ENCODE data around the gene PJVK.
A peak's percentile ranks its signal among the peaks of the same experiment; 100 is the strongest.

Gene PJVK

DNA sequence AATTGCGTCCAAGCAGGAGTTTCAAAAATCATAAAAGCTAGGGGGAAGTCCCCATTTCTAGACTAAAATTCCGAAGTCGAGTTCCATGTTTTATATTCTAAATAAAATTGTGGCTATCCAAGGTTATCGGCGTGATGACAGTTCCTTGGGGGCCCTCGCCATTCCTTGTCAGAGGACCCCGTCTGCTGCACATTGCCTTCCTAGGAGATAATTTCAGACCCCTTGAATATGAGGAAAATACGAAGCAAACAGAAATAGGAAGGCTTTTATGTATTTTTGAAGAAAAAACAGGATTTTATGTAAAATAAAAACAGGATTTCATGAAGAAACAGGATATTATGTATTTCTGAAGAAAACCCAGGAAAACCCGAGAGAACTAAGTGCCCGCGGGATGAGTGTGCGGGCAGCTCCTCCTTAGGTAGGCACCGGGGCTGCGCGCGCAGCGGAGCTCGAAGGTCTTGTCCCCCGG is 28.6 kb downstream of the PJVK start:
- TF ChIP-seq, protein P1, sequence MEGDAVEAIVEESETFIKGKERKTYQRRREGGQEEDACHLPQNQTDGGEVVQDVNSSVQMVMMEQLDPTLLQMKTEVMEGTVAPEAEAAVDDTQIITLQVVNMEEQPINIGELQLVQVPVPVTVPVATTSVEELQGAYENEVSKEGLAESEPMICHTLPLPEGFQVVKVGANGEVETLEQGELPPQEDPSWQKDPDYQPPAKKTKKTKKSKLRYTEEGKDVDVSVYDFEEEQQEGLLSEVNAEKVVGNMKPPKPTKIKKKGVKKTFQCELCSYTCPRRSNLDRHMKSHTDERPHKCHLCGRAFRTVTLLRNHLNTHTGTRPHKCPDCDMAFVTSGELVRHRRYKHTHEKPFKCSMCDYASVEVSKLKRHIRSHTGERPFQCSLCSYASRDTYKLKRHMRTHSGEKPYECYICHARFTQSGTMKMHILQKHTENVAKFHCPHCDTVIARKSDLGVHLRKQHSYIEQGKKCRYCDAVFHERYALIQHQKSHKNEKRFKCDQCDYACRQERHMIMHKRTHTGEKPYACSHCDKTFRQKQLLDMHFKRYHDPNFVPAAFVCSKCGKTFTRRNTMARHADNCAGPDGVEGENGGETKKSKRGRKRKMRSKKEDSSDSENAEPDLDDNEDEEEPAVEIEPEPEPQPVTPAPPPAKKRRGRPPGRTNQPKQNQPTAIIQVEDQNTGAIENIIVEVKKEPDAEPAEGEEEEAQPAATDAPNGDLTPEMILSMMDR (IDR thresholded peaks at IDR 0.05; ENCODE audit: borderline replicate concordance, insufficient read depth, low read depth, low read length) = no peak
- H3K4me3 ChIP-seq (ENCODE audit: low read depth, low read length) = peak overlapping the region; percentile 71

DNA sequence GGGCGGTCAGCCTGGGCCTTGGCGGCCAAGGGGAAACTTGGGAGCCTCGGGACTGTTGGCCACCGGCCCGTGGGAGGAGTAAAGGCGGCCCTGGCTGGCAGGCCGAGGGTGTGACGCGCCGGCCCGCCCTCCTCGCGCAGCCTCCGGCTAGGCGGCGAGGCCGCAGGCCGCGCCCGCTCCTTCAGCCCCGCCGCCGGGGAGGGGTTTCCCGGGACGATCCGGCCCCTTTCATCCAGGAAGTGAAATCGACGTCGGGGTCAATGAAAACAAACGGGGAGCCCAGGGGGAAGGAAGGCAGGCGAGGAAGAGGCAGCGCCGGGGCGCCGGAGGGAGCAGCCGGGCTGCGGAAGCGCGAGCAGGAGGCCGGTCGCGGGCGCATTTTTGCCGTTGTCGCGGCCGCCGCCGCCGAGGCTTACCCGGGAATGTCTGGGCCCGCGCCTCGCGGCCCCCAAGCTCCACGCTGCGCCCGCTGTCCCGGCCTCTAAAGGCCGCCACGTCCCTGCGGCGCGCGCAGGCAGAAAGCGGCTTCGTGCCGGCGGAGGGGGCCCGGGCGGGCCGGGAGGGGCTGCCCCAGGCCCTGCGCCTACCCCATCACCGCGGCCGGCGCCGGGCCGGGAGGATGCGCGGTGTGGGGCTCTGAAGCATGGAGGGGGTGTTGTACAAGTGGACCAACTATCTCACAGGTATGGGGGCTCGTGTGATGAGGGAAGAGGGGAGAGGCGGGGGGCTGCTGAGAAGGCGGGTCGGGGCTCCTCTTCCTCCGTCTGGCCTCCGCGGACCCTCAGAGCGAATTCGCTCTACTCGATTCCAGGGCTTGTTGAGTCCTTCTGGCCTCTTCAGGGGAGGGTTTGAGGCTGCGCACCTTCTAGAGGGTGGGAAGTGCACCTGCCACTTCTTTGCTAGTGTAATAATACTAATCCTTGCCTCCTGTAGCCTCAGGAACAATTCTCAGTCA is 29.3 kb downstream of the PJVK start, which contains the start of gene PLEKHA3:
Gene PLEKHA3 (plus strand): TSS at position 231 of the 955 bp plus-strand sequence. CDS start 413 bp downstream, at position 644.
- TF ChIP-seq, protein P1 (IDR thresholded peaks at IDR 0.05; ENCODE audit: borderline replicate concordance, insufficient read depth, low read depth, low read length) = no peak
- peak within 1 kb of the TSS; percentile 71 for H3K4me3 ChIP-seq (ENCODE audit: low read depth, low read length)

DNA sequence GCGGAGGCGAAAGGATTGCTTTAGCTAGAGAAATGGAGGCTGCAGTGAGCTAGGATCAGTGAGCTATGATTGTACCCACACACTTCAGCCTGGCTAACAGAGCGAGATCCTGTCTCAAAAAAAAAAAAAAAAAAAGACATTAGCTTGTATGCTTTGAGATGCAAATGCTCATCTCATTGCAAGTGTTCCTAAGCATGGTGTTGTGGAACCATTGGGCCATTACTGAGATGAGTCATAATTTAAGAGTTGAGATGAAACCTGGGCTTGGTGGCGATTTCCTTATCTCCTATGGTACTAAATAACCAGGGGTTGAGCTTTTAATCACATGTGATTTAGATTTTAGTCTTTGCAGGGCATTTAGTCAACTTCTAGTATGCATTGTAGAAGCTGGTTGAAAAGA is 31.3 kb downstream of the PJVK start:
- TF ChIP-seq, protein P1 (IDR thresholded peaks at IDR 0.05; ENCODE audit: borderline replicate concordance, insufficient read depth, low read depth, low read length) = no peak
- H3K4me3 ChIP-seq (ENCODE audit: low read depth, low read length) = no peak overlapping the region

DNA sequence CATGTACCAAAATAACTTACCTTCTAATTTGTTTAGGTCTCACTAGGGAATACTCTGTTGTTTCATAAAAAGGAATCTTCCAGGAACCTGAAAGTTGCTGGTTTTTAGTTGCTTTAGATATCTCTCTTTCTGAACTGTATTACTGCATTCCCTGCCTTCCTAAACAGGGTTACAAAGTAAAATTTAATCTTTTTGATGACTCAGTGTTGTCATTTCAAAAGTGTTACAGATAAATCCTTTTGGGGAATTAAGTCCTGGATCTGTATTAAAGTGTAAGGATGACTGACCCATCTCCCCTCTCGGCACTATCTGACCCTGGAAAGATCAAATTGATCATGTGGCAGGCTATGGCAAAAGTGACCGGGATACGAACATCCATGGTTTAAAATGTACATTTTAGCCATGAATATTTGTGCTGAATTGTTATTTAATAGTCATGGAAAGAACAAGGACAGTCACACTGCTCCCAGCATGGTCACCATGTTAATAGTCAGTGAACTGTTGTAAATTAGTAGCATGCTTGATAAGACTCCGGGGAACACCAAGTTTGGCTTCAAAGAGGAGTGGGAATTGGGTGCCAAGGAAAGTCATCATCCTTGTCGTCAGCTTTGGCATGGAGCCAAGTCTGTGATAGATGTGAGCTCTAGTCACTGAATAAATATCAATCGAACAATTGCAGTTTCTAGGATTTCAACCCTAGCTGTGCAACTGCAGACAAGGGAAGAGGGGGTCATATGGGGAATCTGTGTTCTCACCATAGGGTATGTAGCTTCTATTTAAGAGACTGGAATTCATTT is 33.3 kb downstream of the PJVK start:
- H3K4me3 ChIP-seq (ENCODE audit: low read depth, low read length) = no peak overlapping the region
- TF ChIP-seq, protein P1 (IDR thresholded peaks at IDR 0.05; ENCODE audit: borderline replicate concordance, insufficient read depth, low read depth, low read length) = no peak

DNA sequence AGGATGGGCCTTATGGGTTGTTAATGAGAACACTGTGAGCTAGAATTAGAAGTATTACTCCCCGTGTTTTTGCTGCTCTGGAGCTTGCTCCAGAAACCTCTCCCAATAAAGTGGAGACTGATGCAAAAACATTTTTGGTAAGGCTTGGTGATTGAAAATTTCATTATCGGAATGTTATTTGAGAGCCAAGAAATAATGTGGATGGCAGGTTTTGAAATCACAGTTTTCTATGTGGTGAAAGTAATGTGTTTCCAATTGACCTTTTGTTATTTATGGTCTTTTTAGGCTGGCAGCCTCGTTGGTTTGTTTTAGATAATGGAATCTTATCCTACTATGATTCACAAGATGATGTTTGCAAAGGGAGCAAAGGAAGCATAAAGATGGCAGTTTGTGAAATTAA is 34.2 kb downstream of the PJVK start:
- H3K4me3 ChIP-seq (ENCODE audit: low read depth, low read length) = no peak overlapping the region
- TF ChIP-seq, protein P1 (IDR thresholded peaks at IDR 0.05; ENCODE audit: borderline replicate concordance, insufficient read depth, low read depth, low read length) = no peak

DNA sequence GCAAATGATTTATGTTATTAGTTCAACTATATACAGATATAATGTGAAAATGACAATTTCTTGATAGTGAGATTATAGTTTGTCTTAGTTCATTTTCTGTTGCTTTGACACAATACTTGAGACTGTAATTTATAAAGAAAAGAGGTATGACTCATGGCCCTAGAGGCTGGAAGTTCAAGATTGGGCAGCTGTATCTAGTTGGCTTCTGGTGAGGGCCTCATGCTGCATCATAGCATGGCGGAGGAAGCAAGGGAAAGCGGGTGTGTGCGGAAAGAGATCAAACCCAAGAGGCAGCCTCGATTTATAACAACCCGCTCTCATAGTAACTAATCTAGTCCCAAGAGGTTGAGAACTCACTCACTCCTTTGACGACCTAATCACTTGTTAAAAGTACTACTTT is 40.4 kb downstream of the PJVK start:
- TF ChIP-seq, protein P1 (IDR thresholded peaks at IDR 0.05; ENCODE audit: borderline replicate concordance, insufficient read depth, low read depth, low read length) = no peak
- no peak overlapping the region for H3K4me3 ChIP-seq (ENCODE audit: low read depth, low read length)

Measured in GM12875 (cell line).